ENCODE results near the gene KPNA6. TPM values are rescaled to one million over a fixed set of nuclear protein-coding genes. Genes with fewer than 3 reads are reported as not detected.
"Not testable (repeated sequence)": the region's sequence is repeated elsewhere in the genome, so short reads cannot be mapped to it uniquely, and the experiment has no call there.

The KPNA6 gene
- total and polyA plus RNA-seq, 10 of the 15 experiments (the other 5 are each of a cell fraction or from before 2014, with no cell fraction given): 11.1 to 55.6 (median 25.9) TPM

GRCh38 chr1:32165633-32166032 lies 57.8 kb downstream of the KPNA6 start:
- 95% methylated on average over 10 of the region's 10 CpGs for WGBS (ENCODE audit: insufficient coverage, insufficient replicate concordance, low lambda C conversion rate, missing lambda C conversion rate)
- BruUV-seq (replicated peaks); in situ Hi-C loops (cut with MboI); H3K9me3 ChIP-seq (replicated peaks; ENCODE audit: control insufficient read depth, insufficient read depth, low read length); H3K27ac ChIP-seq (ENCODE audit: control insufficient read depth, insufficient read depth); DNase-seq (ENCODE audit: low read depth, low spot score); FAIRE-seq; CTCF ChIA-PET; H3K9ac ChIP-seq (ENCODE audit: control insufficient read depth, insufficient read depth, low read length); H3K4me1 ChIP-seq (ENCODE audit: control insufficient read depth, insufficient read depth, low read length); intact Hi-C loops (cut with micrococcal nuclease; ENCODE audit: unreplicated experiment); SMC1A ChIA-PET (ENCODE audit: uncharacterized antibody, unreplicated experiment); RAD21 ChIA-PET (ENCODE audit: unreplicated experiment); H3K4me3 ChIP-seq; H4K20me1 ChIP-seq (ENCODE audit: control insufficient read depth, insufficient read depth); H3K27me3 ChIP-seq (replicated peaks in 1 of 2; ENCODE audit: control insufficient read depth in 2 of 2, insufficient read depth in 2 of 2, low read length in 1 of 2); ATAC-seq; H3K4me2 ChIP-seq (ENCODE audit: control insufficient read depth, insufficient read depth); H2AFZ ChIP-seq (ENCODE audit: control insufficient read depth, low read depth, low read length); H3K79me2 ChIP-seq (ENCODE audit: control insufficient read depth, insufficient read depth, low read length): not testable (repeated sequence)
- POLR2A ChIA-PET: interaction anchor here (0.7 kb wide), 1 partner anchor 204 kb away, joined by 3 read pairs; no protein-coding TSS in a partner anchor
- H3K36me3 ChIP-seq (ENCODE audit: control insufficient read depth in 2 of 2, insufficient read depth in 2 of 2, low read length in 1 of 2): peaks cover 14 to 35% of the 10 kb centered on the region in 2 experiments

- DNase-seq (ENCODE audit: low read depth, low spot score) (no peak), FAIRE-seq (no peak), ATAC-seq (no peak)
- Histone ChIP-seq H3K4me3 (no peak overlapping the region), H3K36me3 (ENCODE audit: control insufficient read depth in 2 of 2, insufficient read depth in 2 of 2, low read length in 1 of 2) (peaks cover 11 to 39% of the 10 kb centered on the region in 2 experiments), H3K79me2 (ENCODE audit: control insufficient read depth, insufficient read depth, low read length) (no peaks in the 10 kb centered on the region), H3K9ac (ENCODE audit: control insufficient read depth, insufficient read depth, low read length) (no peak overlapping the region), H3K27me3 (replicated peaks in 1 of 2; ENCODE audit: control insufficient read depth in 2 of 2, insufficient read depth in 2 of 2, low read length in 1 of 2) (no peaks in the 10 kb centered on the region), H3K9me3 (replicated peaks; ENCODE audit: control insufficient read depth, insufficient read depth, low read length) (no peaks in the 10 kb centered on the region), H3K27ac (ENCODE audit: control insufficient read depth, insufficient read depth) (no peak overlapping the region), H4K20me1 (ENCODE audit: control insufficient read depth, insufficient read depth) (no peaks in the 10 kb centered on the region), H3K4me2 (ENCODE audit: control insufficient read depth, insufficient read depth) (no peak overlapping the region), H3K4me1 (ENCODE audit: control insufficient read depth, insufficient read depth, low read length) (no peaks in the 10 kb centered on the region), H2AFZ (ENCODE audit: control insufficient read depth, low read depth, low read length) (no peak overlapping the region)
- in situ Hi-C loops (cut with MboI) (no loop called here), intact Hi-C loops (cut with micrococcal nuclease; ENCODE audit: unreplicated experiment) (no loop called here)
- 93% methylated on average over 4 of the region's 4 CpGs for WGBS (ENCODE audit: insufficient coverage, insufficient replicate concordance, low lambda C conversion rate, missing lambda C conversion rate)
- ChIA-PET RAD21 (ENCODE audit: unreplicated experiment) (no interaction called here), SMC1A (ENCODE audit: uncharacterized antibody, unreplicated experiment) (no interaction called here), POLR2A (no interaction called here), CTCF (no interaction called here)
- no TSS peak for BruUV-seq (replicated peaks)
- no peak for TF ChIP-seq MEF2B (IDR thresholded peaks at IDR 0.05; ENCODE audit: partially characterized antibody, poor library complexity, severe bottlenecking)
- TF ChIP-seq POU2F2 (IDR thresholded peaks at IDR 0.05; ENCODE audit: borderline replicate concordance, low read depth, low read length): no peak
- TF ChIP-seq MTA2 (IDR thresholded peaks at IDR 0.05; ENCODE audit: low read depth): no peak
- TF ChIP-seq POLR2AphosphoS5 (IDR thresholded peaks at IDR 0.05; ENCODE audit: low read length): no peak
- no peak for TF ChIP-seq HDGF (IDR thresholded peaks at IDR 0.05)
- TF ChIP-seq JUND (IDR thresholded peaks at IDR 0.05; ENCODE audit: low read depth, low read length): no peak
- TF ChIP-seq SIN3A (IDR thresholded peaks at IDR 0.05; ENCODE audit: low read depth, low read length): no peak
- TF ChIP-seq ZNF687 (IDR thresholded peaks at IDR 0.05): no peak
- TF ChIP-seq ZSCAN29 (IDR thresholded peaks at IDR 0.05): no peak
- TF ChIP-seq CHD2 (IDR thresholded peaks at IDR 0.05; ENCODE audit: borderline replicate concordance, low read depth, low read length): no peak
These were observed 63.1 kb downstream of the KPNA6 start for GRCh38 chr1:32170991-32171390.
